Measurements from ENCODE around the gene GNAQ. TPM values are rescaled to one million over a fixed set of nuclear protein-coding genes. Genes with fewer than 3 reads are reported as not detected.

Gene GNAQ
- total and polyA plus RNA-seq, 2 donors (not counting 1 experiment from before 2014, with no cell fraction given) = 0.60 to 1.4 TPM

DNA sequence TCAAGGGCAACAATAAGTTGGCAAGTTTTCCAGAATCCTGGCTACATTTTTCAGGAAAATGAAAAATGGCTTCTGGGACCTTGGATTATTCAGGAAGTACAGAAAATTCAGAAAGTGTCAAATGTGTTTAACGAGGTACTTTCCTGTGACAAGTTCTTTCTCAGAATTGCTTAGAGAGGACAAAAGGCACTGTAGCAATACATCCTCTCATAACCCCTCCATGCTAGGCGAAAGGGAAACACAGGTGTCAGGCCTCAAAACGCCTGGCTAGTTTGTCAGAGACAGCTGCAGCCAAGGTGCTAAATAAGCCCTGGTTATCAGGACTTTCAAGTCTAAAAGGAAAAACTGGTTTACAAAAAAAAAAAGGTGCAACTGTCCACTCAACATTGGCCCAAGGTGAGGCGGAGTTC is 115.2 kb downstream of the GNAQ start:
- DNase-seq (no peak), ATAC-seq (ENCODE audit: low read depth) (no peak)
- Mint-ChIP-seq H3K9me3 (ENCODE audit: insufficient read depth) (no peaks in the 10 kb centered on the region), H3K4me3 (no peak overlapping the region), H3K27me3 (peaks cover 9% of the 10 kb centered on the region), H3K27ac (no peak overlapping the region), H3K4me1 (no peaks in the 10 kb centered on the region)
- Histone ChIP-seq H3K4me3 (ENCODE audit: control extremely low read depth in 1 of 5, extremely low read depth in 1 of 5, insufficient read depth in 1 of 5, low read depth in 2 of 5, low read length in 4 of 5) (no peak overlapping the region), H3K9me3 (ENCODE audit: control extremely low read depth in 1 of 3, control insufficient read depth in 2 of 3, insufficient read depth in 1 of 3, low read length in 2 of 3) (no peaks in the 10 kb centered on the region), H3K9ac (ENCODE audit: low read length) (no peak overlapping the region), H3K27ac (ENCODE audit: low read length in 2 of 2) (no peak overlapping the region), H3K79me2 (ENCODE audit: control insufficient read depth, insufficient read depth, low read length) (no peaks in the 10 kb centered on the region), H3K4me2 (replicated peaks; ENCODE audit: low read depth, low read length, poor library complexity, severe bottlenecking) (no peak overlapping the region), H3K4me1 (ENCODE audit: control insufficient read depth in 2 of 2, insufficient read depth in 2 of 2, low read length in 2 of 2) (no peaks in the 10 kb centered on the region), H2AFZ (ENCODE audit: insufficient read depth, low read depth, low read length, poor library complexity, severe bottlenecking) (no peak overlapping the region), H3K36me3 (replicated peaks in 1 of 2; ENCODE audit: control extremely low read depth in 1 of 2, control insufficient read depth in 1 of 2, extremely low read depth in 1 of 2, insufficient read depth in 2 of 2, low read length in 1 of 2) (no peaks in the 10 kb centered on the region), H3K27me3 (replicated peaks in 1 of 4; ENCODE audit: control extremely low read depth in 1 of 4, control insufficient read depth in 3 of 4, insufficient read depth in 4 of 4, low read length in 3 of 4) (no peaks in the 10 kb centered on the region), H4K20me1 (ENCODE audit: control insufficient read depth, insufficient read depth, low read length, poor library complexity, severe bottlenecking) (no peaks in the 10 kb centered on the region)
- ChIA-PET CTCF (no interaction called here), POLR2A (no interaction called here)
- intact Hi-C loops (cut with micrococcal nuclease) = no loop called here
- TF ChIP-seq EZH2 (IDR thresholded peaks at IDR 0.05; ENCODE audit: borderline replicate concordance, insufficient read depth, low read depth, low read length, poor library complexity, severe bottlenecking) = no peak
- TF ChIP-seq, protein P1, sequence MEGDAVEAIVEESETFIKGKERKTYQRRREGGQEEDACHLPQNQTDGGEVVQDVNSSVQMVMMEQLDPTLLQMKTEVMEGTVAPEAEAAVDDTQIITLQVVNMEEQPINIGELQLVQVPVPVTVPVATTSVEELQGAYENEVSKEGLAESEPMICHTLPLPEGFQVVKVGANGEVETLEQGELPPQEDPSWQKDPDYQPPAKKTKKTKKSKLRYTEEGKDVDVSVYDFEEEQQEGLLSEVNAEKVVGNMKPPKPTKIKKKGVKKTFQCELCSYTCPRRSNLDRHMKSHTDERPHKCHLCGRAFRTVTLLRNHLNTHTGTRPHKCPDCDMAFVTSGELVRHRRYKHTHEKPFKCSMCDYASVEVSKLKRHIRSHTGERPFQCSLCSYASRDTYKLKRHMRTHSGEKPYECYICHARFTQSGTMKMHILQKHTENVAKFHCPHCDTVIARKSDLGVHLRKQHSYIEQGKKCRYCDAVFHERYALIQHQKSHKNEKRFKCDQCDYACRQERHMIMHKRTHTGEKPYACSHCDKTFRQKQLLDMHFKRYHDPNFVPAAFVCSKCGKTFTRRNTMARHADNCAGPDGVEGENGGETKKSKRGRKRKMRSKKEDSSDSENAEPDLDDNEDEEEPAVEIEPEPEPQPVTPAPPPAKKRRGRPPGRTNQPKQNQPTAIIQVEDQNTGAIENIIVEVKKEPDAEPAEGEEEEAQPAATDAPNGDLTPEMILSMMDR (IDR thresholded peaks at IDR 0.05) = no peak
- WGBS (ENCODE audit: insufficient coverage) = 50% methylated on average over 2 of the region's 4 CpGs

DNA sequence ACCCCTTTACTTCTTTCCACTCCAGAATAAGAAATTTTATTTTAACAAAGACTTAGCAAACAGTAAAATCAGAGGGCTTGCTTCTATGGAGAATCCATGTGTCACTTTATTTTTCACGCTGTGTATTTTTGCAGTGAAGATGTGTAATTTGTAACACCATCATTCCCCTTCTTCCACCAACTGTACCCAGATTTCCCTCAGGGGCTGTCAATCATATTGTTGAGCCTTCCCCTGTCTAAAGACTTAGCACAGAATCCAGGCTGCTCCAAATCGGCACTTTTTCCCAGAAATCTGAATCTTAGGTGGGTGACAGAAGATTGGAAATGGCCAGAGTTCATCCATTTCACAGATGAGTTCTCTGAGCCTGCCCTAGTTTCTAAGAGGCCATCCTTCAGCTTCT is 115.9 kb downstream of the GNAQ start:
- Histone ChIP-seq H2AFZ (ENCODE audit: insufficient read depth, low read depth, low read length, poor library complexity, severe bottlenecking) (no peak overlapping the region), H3K4me2 (replicated peaks; ENCODE audit: low read depth, low read length, poor library complexity, severe bottlenecking) (no peak overlapping the region), H3K79me2 (ENCODE audit: control insufficient read depth, insufficient read depth, low read length) (no peaks in the 10 kb centered on the region), H3K27ac (ENCODE audit: low read length in 2 of 2) (no peak overlapping the region), H3K9ac (ENCODE audit: low read length) (no peak overlapping the region), H3K9me3 (ENCODE audit: control extremely low read depth in 1 of 3, control insufficient read depth in 2 of 3, insufficient read depth in 1 of 3, low read length in 2 of 3) (no peaks in the 10 kb centered on the region), H3K27me3 (replicated peaks in 1 of 4; ENCODE audit: control extremely low read depth in 1 of 4, control insufficient read depth in 3 of 4, insufficient read depth in 4 of 4, low read length in 3 of 4) (no peaks in the 10 kb centered on the region), H3K36me3 (replicated peaks in 1 of 2; ENCODE audit: control extremely low read depth in 1 of 2, control insufficient read depth in 1 of 2, extremely low read depth in 1 of 2, insufficient read depth in 2 of 2, low read length in 1 of 2) (no peaks in the 10 kb centered on the region), H3K4me3 (ENCODE audit: control extremely low read depth in 1 of 5, extremely low read depth in 1 of 5, insufficient read depth in 1 of 5, low read depth in 2 of 5, low read length in 4 of 5) (no peak overlapping the region), H4K20me1 (ENCODE audit: control insufficient read depth, insufficient read depth, low read length, poor library complexity, severe bottlenecking) (no peaks in the 10 kb centered on the region), H3K4me1 (ENCODE audit: control insufficient read depth in 2 of 2, insufficient read depth in 2 of 2, low read length in 2 of 2) (no peaks in the 10 kb centered on the region)
- TF ChIP-seq, protein P1 (IDR thresholded peaks at IDR 0.05) = no peak
- TF ChIP-seq EZH2 (IDR thresholded peaks at IDR 0.05; ENCODE audit: borderline replicate concordance, insufficient read depth, low read depth, low read length, poor library complexity, severe bottlenecking) = no peak
- H3K27ac Mint-ChIP-seq = no peak overlapping the region
- H3K9me3 Mint-ChIP-seq (ENCODE audit: insufficient read depth) = no peaks in the 10 kb centered on the region
- POLR2A ChIA-PET = no interaction called here
- CTCF ChIA-PET = no interaction called here
- DNase-seq (no peak), ATAC-seq (ENCODE audit: low read depth) (no peak)
- H3K27me3 Mint-ChIP-seq = peaks cover 9% of the 10 kb centered on the region
- WGBS (ENCODE audit: insufficient coverage) = no CpG with 5 or more reads among the region's 2 CpGs
- H3K4me3 Mint-ChIP-seq = no peak overlapping the region
- no peaks in the 10 kb centered on the region for H3K4me1 Mint-ChIP-seq
- intact Hi-C loops (cut with micrococcal nuclease) = no loop called here

Measured in B cell (primary cell).